ENCODE results near the gene SORCS2.
A peak's percentile ranks its signal among the peaks of the same experiment; 100 is the strongest.

Gene SORCS2

GRCh38 chr4:7758476-7758875, 566.1 kb downstream of the SORCS2 start:
- no peak overlapping the region for H2AFZ ChIP-seq (ENCODE audit: low read depth, low read length)
- no peaks in the 10 kb centered on the region for H3K27me3 ChIP-seq (ENCODE audit: control insufficient read depth in 1 of 2, insufficient read depth in 1 of 2, low read length in 2 of 2)
- no peak overlapping the region for H2AK5ac ChIP-seq (ENCODE audit: low read length, severe bottlenecking)
- no peak overlapping the region for H3K4me3 ChIP-seq (ENCODE audit: insufficient read depth in 1 of 2, low read depth in 1 of 2, low read length in 2 of 2)
- no peak overlapping the region for H2BK120ac ChIP-seq (ENCODE audit: low read depth, low read length)
- H3K4me2 ChIP-seq (ENCODE audit: low read length, poor library complexity, severe bottlenecking), result no peak overlapping the region
- WGBS, result 96% methylated on average over 10 of the region's 11 CpGs
- no peaks in the 10 kb centered on the region for H3K9me3 ChIP-seq (ENCODE audit: control insufficient read depth, low read length)
- no peak overlapping the region for H3K27ac ChIP-seq (ENCODE audit: low read length, poor library complexity, severe bottlenecking)
- H3K14ac ChIP-seq (ENCODE audit: low read length in 2 of 2), result no peak overlapping the region
- no peak overlapping the region for H3K4ac ChIP-seq (ENCODE audit: low read depth in 1 of 2, low read length in 2 of 2)
- peaks cover 50 to 79% of the 10 kb centered on the region in 2 experiments for H3K36me3 ChIP-seq (ENCODE audit: control insufficient read depth in 1 of 2, insufficient read depth in 2 of 2, low read depth in 1 of 2, low read length in 2 of 2)
- H2BK15ac ChIP-seq (ENCODE audit: low read depth, poor library complexity, severe bottlenecking), result no peak overlapping the region
- H3K4me1 ChIP-seq (ENCODE audit: control insufficient read depth, insufficient read depth, low read depth, low read length), result peaks cover 13% of the 10 kb centered on the region
- H2BK12ac ChIP-seq (ENCODE audit: low read length in 2 of 2), result no peak overlapping the region
- no peak for DNase-seq
- no peak overlapping the region for H3K9ac ChIP-seq (ENCODE audit: low read length)
- peaks cover 30% of the 10 kb centered on the region for H3K79me1 ChIP-seq (replicated peaks; ENCODE audit: low read length, poor library complexity, severe bottlenecking)
- no peak overlapping the region for H3K18ac ChIP-seq (ENCODE audit: low read depth in 1 of 2, low read length in 2 of 2)
- no peak overlapping the region for H4K91ac ChIP-seq (ENCODE audit: low read length)
- no peak overlapping the region for H2BK5ac ChIP-seq (ENCODE audit: low read depth, low read length, poor library complexity, severe bottlenecking)
- H4K8ac ChIP-seq (ENCODE audit: low read length), result no peak overlapping the region
- H3K23ac ChIP-seq (ENCODE audit: low read length in 2 of 2), result no peak overlapping the region

GRCh38 chr4:7759216-7759615, 566.9 kb downstream of the SORCS2 start:
- WGBS, result 96% methylated on average over 12 of the region's 12 CpGs
- H4K91ac ChIP-seq (ENCODE audit: low read length), result no peak overlapping the region
- H3K79me1 ChIP-seq (replicated peaks; ENCODE audit: low read length, poor library complexity, severe bottlenecking), result peaks cover 30% of the 10 kb centered on the region
- no peak for DNase-seq
- no peak overlapping the region for H3K27ac ChIP-seq (ENCODE audit: low read length, poor library complexity, severe bottlenecking)
- H3K36me3 ChIP-seq (ENCODE audit: control insufficient read depth in 1 of 2, insufficient read depth in 2 of 2, low read depth in 1 of 2, low read length in 2 of 2), result peaks cover 57 to 79% of the 10 kb centered on the region in 2 experiments
- H2BK5ac ChIP-seq (ENCODE audit: low read depth, low read length, poor library complexity, severe bottlenecking), result no peak overlapping the region
- no peak overlapping the region for H3K4me3 ChIP-seq (ENCODE audit: insufficient read depth in 1 of 2, low read depth in 1 of 2, low read length in 2 of 2)
- no peak overlapping the region for H3K4ac ChIP-seq (ENCODE audit: low read depth in 1 of 2, low read length in 2 of 2)
- H2AK5ac ChIP-seq (ENCODE audit: low read length, severe bottlenecking), result no peak overlapping the region
- H3K4me2 ChIP-seq (ENCODE audit: low read length, poor library complexity, severe bottlenecking), result no peak overlapping the region
- H3K9ac ChIP-seq (ENCODE audit: low read length), result no peak overlapping the region
- H3K9me3 ChIP-seq (ENCODE audit: control insufficient read depth, low read length), result no peaks in the 10 kb centered on the region
- H3K4me1 ChIP-seq (ENCODE audit: control insufficient read depth, insufficient read depth, low read depth, low read length), result peaks cover 19% of the 10 kb centered on the region
- H2BK12ac ChIP-seq (ENCODE audit: low read length in 2 of 2), result no peak overlapping the region
- H3K23ac ChIP-seq (ENCODE audit: low read length in 2 of 2), result no peak overlapping the region
- no peak overlapping the region for H2BK15ac ChIP-seq (ENCODE audit: low read depth, poor library complexity, severe bottlenecking)
- no peaks in the 10 kb centered on the region for H3K27me3 ChIP-seq (ENCODE audit: control insufficient read depth in 1 of 2, insufficient read depth in 1 of 2, low read length in 2 of 2)
- H4K8ac ChIP-seq (ENCODE audit: low read length), result no peak overlapping the region
- no peak overlapping the region for H3K18ac ChIP-seq (ENCODE audit: low read depth in 1 of 2, low read length in 2 of 2)
- H2BK120ac ChIP-seq (ENCODE audit: low read depth, low read length), result no peak overlapping the region
- H3K14ac ChIP-seq (ENCODE audit: low read length in 2 of 2), result no peak overlapping the region
- H2AFZ ChIP-seq (ENCODE audit: low read depth, low read length), result no peak overlapping the region

DNA sequence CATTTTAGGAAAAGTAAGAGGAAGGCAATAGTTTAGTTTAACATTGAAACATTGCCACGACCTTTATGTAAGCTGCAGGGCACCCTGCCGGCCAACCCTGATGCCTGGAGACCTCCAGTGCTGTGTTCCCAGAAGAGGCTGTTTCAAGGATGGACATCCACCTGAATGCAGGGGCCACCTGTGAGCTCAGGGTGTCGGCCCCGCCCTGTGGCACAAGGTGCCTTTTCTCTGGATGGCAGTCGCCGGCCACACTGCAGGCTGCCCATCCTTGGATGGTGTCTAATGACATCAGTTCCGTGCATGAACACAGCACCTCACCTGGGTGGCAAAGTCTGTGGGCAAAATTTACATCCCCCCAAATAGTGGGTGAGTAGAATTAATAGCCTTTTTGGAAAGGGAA, 567.3 kb downstream of the SORCS2 start:
- DNase-seq, result no peak
- no peak overlapping the region for H3K9ac ChIP-seq (ENCODE audit: low read length)

GRCh38 chr4:7760228-7760627, 567.9 kb downstream of the SORCS2 start:
- Histone ChIP-seq H2AFZ (ENCODE audit: low read depth, low read length) (no peak overlapping the region), H2BK12ac (ENCODE audit: low read length in 2 of 2) (no peak overlapping the region), H2AK5ac (ENCODE audit: low read length, severe bottlenecking) (no peak overlapping the region), H3K4me1 (ENCODE audit: control insufficient read depth, insufficient read depth, low read depth, low read length) (peaks cover 22% of the 10 kb centered on the region), H3K14ac (ENCODE audit: low read length in 2 of 2) (no peak overlapping the region), H3K27me3 (ENCODE audit: control insufficient read depth in 1 of 2, insufficient read depth in 1 of 2, low read length in 2 of 2) (no peaks in the 10 kb centered on the region), H2BK15ac (ENCODE audit: low read depth, poor library complexity, severe bottlenecking) (no peak overlapping the region), H3K9me3 (ENCODE audit: control insufficient read depth, low read length) (no peaks in the 10 kb centered on the region), H4K91ac (ENCODE audit: low read length) (no peak overlapping the region), H3K79me1 (replicated peaks; ENCODE audit: low read length, poor library complexity, severe bottlenecking) (peaks cover 36% of the 10 kb centered on the region), H3K36me3 (ENCODE audit: control insufficient read depth in 1 of 2, insufficient read depth in 2 of 2, low read depth in 1 of 2, low read length in 2 of 2) (peaks cover 66 to 82% of the 10 kb centered on the region in 2 experiments), H3K4me2 (ENCODE audit: low read length, poor library complexity, severe bottlenecking) (no peak overlapping the region), H3K4me3 (ENCODE audit: insufficient read depth in 1 of 2, low read depth in 1 of 2, low read length in 2 of 2) (no peak overlapping the region), H3K9ac (ENCODE audit: low read length) (peak overlapping the region; percentile 23), H2BK5ac (ENCODE audit: low read depth, low read length, poor library complexity, severe bottlenecking) (no peak overlapping the region), H3K4ac (ENCODE audit: low read depth in 1 of 2, low read length in 2 of 2) (no peak overlapping the region), H3K27ac (ENCODE audit: low read length, poor library complexity, severe bottlenecking) (no peak overlapping the region), H3K18ac (ENCODE audit: low read depth in 1 of 2, low read length in 2 of 2) (peak overlapping the region in 1 of 2 experiments; percentile 11), H3K23ac (ENCODE audit: low read length in 2 of 2) (no peak overlapping the region), H4K8ac (ENCODE audit: low read length) (no peak overlapping the region), H2BK120ac (ENCODE audit: low read depth, low read length) (no peak overlapping the region)
- WGBS, result 89% methylated on average over 8 of the region's 9 CpGs
- DNase-seq, result no peak

More for the DNA sequence above, 567.3 kb downstream of the SORCS2 start:
- H2AFZ ChIP-seq (ENCODE audit: low read depth, low read length), result no peak overlapping the region
- no peak overlapping the region for H3K14ac ChIP-seq (ENCODE audit: low read length in 2 of 2)
- no peaks in the 10 kb centered on the region for H3K9me3 ChIP-seq (ENCODE audit: control insufficient read depth, low read length)
- H3K4ac ChIP-seq (ENCODE audit: low read depth in 1 of 2, low read length in 2 of 2), result no peak overlapping the region
- no peak overlapping the region for H2BK5ac ChIP-seq (ENCODE audit: low read depth, low read length, poor library complexity, severe bottlenecking)
- no peak overlapping the region for H3K4me3 ChIP-seq (ENCODE audit: insufficient read depth in 1 of 2, low read depth in 1 of 2, low read length in 2 of 2)
- no peak overlapping the region for H2BK120ac ChIP-seq (ENCODE audit: low read depth, low read length)
- no peak overlapping the region for H3K18ac ChIP-seq (ENCODE audit: low read depth in 1 of 2, low read length in 2 of 2)
- no peak overlapping the region for H4K91ac ChIP-seq (ENCODE audit: low read length)
- no peak overlapping the region for H2BK12ac ChIP-seq (ENCODE audit: low read length in 2 of 2)
- no peak overlapping the region for H4K8ac ChIP-seq (ENCODE audit: low read length)
- WGBS, result 98% methylated on average over 7 of the region's 7 CpGs
- H3K4me2 ChIP-seq (ENCODE audit: low read length, poor library complexity, severe bottlenecking), result no peak overlapping the region
- H3K4me1 ChIP-seq (ENCODE audit: control insufficient read depth, insufficient read depth, low read depth, low read length), result peaks cover 21% of the 10 kb centered on the region
- H3K23ac ChIP-seq (ENCODE audit: low read length in 2 of 2), result no peak overlapping the region
- H3K79me1 ChIP-seq (replicated peaks; ENCODE audit: low read length, poor library complexity, severe bottlenecking), result peaks cover 32% of the 10 kb centered on the region
- no peaks in the 10 kb centered on the region for H3K27me3 ChIP-seq (ENCODE audit: control insufficient read depth in 1 of 2, insufficient read depth in 1 of 2, low read length in 2 of 2)
- no peak overlapping the region for H2BK15ac ChIP-seq (ENCODE audit: low read depth, poor library complexity, severe bottlenecking)
- peaks cover 61 to 78% of the 10 kb centered on the region in 2 experiments for H3K36me3 ChIP-seq (ENCODE audit: control insufficient read depth in 1 of 2, insufficient read depth in 2 of 2, low read depth in 1 of 2, low read length in 2 of 2)
- no peak overlapping the region for H2AK5ac ChIP-seq (ENCODE audit: low read length, severe bottlenecking)
- no peak overlapping the region for H3K27ac ChIP-seq (ENCODE audit: low read length, poor library complexity, severe bottlenecking)

All from mesenchymal stem cell (in vitro differentiated cells and primary cell).